Right hindlimb (tissue), 1 donor: ENCODE measurements around the gene TMA7.
"Not testable (repeated sequence)": the region's sequence is repeated elsewhere in the genome, so short reads cannot be mapped to it uniquely, and the experiment has no call there.

Source experiments
- DNase-seq: peaks from one replicate; pipeline ENCODE4 v3.0.0-alpha.2; 2018

TMA7 gene

DNA sequence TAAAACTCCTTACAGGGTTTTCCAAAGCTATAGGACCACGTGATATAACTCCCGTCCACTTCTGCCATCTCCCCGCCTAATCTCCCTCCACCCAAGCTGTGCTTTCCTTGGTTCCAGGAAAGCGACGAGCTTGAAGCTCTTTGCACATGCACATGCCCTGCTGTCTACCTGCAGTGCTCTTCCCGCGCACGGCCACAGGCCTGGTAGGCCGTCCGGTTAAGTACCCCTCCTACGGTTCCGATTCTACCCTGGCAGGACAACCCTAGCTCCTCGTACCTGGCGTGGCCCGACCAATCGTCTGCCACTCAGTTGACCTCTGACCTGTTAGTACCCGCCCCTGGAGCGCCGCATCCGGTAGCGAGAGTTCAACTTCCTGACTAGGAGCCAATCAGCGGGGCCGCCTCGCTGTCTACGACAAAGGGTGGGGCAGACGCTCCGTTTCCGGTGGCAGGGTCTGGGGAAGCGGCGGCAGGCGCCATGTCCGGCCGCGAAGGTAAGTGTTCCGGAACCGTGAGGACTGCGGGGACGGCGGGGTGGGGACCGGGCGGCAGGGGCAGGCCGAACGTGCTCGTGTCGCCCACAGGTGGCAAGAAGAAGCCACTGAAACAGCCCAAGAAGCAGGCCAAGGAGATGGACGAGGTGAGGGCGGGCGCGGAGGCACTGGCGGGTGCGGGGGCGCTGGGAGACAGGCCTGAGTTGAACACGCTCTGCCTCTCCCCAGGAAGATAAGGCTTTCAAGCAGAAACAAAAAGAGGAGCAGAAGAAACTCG, at the start of gene TMA7, which contains the start of gene CCDC51:
Gene TMA7, plus strand, starts transcription at position 438 of the 770 bp plus-strand sequence. Its CDS starts 40 bp downstream, at position 478.
Gene CCDC51, minus strand, starts transcription at position 300 of the 770 bp plus-strand sequence. CDS start 4,991 bp downstream, outside the sequence.
- peak; percentile 98 for DNase-seq

- no peak for DNase-seq
Observed at GRCh38 chr3:48394391-48394790, 45.7 kb upstream of the TMA7 start.

GRCh38 chr3:48395714-48396113, 44.3 kb upstream of the TMA7 start:
- no peak for DNase-seq

- DNase-seq = peak; percentile 11
Observed at GRCh38 chr3:48397767-48398681, 42.0 kb upstream of the TMA7 start.

DNA sequence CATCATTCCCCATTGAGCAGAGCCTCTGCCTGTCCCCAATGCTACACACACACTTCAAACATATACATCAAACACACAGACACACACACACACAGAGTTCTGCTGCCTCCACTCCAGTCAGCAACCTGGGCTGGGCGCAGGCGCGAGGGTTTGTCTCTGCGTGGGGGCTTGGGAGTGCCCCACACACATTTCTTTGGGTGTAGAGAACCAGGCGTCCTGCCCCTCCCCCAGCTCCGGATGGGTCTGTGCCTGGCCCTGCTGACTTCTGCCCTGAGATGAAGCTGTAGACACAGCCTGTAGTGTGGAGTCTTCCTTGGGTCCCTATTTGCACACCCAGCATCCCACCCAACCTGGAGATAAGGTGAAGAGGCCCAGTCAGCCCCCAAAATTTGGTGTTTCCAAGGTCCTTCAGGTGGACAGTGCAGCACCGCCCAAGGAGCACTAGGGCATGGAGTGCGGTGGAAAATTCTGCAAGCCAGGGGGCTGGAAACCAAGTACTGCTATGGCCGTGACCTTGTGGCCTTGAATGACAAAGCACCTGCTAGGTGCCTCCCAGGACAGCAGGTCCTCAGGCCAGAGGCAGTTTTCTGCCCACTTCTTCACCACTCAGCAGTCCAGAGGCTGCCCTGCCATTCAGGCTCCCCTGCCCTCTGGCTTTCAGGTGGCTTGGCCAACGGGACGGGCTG, 41.2 kb upstream of the TMA7 start:
- DNase-seq = peak; percentile 9

DNA sequence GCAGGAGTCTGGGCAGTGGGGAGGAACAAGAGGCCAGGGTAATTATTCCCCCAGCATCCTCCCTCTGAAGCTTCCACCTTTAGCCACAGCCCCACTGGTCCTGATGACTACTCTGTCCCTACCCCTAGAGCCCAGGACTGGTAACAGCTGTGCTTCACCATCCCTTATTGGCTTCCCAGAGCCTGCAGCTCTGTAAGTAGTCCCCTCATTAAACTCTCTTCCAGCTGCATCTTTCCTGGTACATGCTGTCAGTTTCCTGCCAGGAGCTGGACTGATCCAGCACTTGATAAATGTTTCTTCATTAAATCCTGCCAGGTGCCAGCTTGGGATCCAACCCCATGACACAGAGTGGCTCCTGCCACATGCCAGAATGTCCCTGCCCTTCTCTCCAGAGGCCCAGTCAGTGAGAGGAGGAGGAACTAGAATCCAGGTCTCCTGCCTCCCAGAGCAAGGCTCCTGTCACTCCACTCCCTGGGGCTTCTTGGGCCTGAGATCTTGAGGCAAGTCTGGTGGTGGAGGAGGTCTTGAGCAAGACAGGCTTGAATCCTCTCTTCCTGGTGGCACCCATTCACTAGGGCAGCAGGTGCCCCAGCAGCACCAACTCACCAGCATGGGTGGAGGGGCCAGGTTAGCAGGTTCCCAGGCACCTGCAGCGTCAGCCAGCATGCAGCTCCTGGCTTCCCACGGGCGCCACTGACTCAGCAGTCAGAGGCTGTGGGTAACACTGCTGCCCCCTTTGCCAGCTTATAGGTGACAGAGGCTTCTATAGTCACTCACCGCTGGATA, 40.5 kb upstream of the TMA7 start:
- peak; percentile 9 for DNase-seq

GRCh38 chr3:48400824-48401433, 39.1 kb upstream of the TMA7 start:
- DNase-seq = peak; percentile 56

DNA sequence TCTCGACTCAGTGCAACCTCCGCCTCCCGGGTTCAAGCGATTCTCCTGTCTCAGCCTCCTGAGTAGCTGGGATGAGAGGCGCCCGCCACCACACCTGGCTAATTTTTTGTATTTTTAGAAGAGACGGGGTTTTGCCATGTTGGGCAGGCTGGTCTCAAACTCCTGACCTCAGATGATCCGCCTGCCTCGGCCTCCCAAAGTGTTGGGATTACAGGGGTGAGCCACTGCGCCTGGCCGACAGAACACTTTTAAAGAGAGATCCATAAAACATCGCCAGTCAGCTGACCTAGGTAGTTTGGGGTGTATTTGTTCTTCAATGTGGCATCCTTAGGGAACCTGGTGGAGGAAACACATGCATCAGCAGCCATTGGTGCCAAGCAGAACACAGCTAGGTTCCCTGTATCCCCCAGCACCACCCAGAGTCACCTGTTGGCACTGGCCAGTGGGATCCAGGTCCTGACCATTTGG, 38.6 kb upstream of the TMA7 start:
- not testable (repeated sequence) for DNase-seq

- peak; percentile 47 for DNase-seq
Observed at GRCh38 chr3:48402281-48402732, 37.8 kb upstream of the TMA7 start.

GRCh38 chr3:48402907-48403306, 37.1 kb upstream of the TMA7 start:
- DNase-seq = no peak

DNA sequence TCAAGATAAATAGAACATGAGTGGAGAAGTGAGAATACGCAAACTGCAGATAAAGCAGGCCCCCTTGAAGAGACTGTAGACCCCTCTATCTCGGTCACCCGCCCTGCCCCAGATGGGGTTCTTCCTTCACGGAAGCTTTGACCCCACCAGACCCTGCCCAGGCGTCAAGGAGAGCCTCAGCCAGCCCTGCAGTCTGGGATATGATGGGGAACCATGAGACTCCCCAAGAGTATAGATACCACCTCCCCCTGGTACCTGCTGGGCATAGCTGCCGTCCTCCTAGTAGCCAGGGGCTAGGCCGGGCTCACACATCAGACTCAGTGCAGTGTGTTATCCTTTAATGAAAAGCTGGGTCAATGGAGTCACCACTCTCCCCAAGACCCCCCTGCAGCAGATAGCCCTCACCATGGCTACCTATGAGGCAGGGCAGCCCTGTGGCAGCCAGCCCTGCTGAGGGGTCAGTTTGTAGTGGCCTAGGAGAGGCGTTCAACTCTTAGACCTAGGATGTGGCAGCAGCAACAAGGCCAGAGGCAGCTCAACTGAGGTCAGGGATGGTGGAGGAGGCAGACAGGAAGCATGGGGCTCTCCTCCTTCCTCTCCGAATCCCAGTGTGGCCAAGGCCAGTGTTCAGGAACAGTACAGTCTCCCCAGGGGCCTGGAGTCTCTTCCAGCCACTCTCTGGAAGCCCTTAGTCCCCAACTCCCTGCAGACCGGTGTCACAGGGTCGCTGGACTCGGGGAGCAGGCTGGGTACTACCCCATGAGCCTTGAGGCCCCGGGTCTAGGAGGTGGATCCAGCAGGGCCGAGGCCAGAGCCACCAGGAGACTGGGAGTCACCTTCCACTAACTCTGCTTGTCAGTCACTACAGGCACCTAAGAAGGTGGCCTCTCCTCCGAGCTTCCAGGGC, 36.3 kb upstream of the TMA7 start:
- no peak for DNase-seq

GRCh38 chr3:48404440-48405342, 35.4 kb upstream of the TMA7 start:
- peak; percentile 15 for DNase-seq

DNA sequence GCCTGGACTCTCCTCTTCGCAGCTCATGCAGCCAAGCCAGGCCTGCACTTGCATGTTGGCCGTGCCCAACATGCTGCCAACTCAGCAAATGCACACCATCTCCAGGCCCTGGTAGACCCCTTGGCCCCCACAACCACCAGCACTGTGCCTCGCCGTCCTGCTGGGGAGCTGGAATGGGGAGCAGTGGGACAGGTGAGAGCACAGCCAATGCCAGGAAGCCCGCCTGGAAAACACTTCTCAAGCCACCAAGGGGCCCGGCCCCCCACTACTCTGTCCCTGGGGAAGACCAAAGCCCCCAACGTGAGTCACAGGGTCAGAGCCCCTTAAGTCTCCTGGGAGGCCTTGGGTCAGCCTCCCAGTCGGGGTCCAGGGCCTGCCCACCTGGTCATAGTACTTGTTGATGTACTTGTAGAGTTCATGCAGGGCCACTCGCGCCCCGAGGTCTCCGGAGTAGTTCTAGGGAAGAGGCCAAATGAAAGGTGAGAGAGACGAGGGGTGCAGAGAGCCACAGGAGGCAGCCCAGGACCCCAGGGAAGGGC, 34.6 kb upstream of the TMA7 start:
- DNase-seq = peak; percentile 12

DNA sequence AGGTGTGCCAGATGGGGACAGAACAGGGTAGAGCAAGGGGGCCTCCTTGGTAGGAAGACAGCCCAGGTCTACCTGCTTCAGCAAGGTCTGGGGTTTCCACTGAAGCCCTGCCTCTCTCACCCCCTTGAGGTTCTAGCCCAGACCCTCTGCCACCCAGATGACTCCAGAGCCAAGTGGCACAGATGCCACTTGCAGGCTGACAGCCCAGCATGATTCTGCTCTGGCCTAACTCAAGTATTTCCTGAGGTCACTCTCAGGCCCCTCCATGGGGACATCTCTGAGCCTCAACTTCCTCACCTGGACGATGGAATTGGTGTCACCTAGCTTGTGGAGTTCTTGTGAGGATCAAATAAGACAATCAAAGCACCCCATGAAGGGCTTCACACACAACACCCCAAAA, 34.1 kb upstream of the TMA7 start:
- DNase-seq = no peak

DNA sequence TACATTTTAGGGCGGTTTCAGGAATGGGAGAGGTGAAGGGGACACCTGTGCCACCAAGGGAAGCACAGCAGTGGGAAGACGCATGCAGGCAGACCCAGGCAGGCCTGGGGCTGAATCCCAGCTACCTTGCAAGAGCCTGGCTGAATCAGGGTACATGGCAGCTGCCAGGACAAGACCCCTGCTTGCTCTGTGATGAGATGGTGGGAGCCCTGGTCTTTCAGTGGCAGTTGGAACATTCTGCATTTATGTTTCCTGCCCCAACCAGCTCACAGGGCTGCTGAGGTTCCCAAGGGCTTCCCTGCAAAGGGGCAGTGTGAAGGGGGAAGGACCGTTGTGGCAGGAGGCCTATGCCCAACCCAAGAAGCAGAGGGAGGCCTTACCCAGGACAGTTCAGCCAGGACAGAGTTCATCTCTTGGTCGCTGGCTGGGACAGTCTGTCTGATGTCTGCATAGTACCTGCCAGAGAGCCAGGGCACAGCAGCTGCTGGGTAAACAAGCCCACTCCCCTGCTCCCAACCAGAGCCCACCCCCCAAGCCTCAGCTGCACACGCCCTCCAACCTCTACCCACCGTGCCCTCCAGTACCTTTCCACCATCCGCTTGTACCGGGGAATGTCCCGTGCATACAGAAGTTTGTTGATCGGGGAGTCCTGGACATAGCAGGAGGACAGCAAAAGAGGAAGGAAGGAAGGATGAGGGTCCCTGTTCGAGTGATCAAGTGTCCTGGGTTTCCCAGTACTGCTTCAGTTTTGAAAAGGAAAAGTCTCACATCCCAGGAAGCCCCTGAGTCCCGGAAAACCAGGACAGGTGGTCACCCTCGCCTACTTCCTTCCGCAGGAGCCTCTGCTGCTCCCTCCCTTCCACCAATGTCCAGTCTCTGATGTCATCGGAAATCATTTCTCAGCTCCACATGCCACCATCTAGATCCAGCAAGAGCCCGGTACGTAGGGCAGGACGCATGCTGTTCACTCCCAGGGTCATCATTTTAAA, 33.3 kb upstream of the TMA7 start:
- peak; percentile 14 for DNase-seq

GRCh38 chr3:48407542-48408099, 32.4 kb upstream of the TMA7 start:
- no peak for DNase-seq

- no peak for DNase-seq
Observed at GRCh38 chr3:48408823-48409281, 31.2 kb upstream of the TMA7 start.
